ENCODE results near the gene NLRP9.
"Not testable (repeated sequence)": the region's sequence is repeated elsewhere in the genome, so short reads cannot be mapped to it uniquely, and the experiment has no call there.

Gene NLRP9

DNA sequence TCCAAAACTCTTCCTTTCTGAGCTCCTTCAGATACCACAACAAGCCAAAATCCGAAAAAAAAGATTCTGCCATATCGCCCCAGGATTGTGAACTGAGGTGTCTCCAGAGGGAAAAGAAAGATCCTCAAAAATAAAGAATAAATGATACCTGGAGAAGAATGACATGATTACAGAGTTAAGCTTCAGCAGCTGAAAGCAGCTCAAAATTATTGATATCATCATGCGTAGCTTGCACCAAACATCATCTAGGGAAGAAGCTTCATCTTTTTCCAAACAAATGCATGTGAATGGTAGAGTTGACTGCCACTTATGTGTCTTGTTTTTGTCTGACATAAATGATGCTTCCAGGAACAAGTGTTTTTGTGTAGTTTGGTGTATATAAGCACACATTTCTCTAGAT is at the start of gene NLRP9:
NLRP9 (minus strand) TSS at position 101 of the 400 bp plus-strand sequence; CDS start at position 73, 28 bp downstream.
- Histone ChIP-seq H3K27ac (ENCODE audit: low read depth, low read length) (no peak within 1 kb of the TSS), H3K9ac (ENCODE audit: low read depth, low read length) (no peak within 1 kb of the TSS), H3K36me3 (ENCODE audit: control insufficient read depth, insufficient read depth, low read length) (no peaks in the 10 kb centered on the region), H3K9me3 (ENCODE audit: control insufficient read depth, insufficient read depth, low read length) (peaks cover 61% of the 10 kb centered on the region), H3K27me3 (ENCODE audit: control insufficient read depth, insufficient read depth, low read length) (no peaks in the 10 kb centered on the region), H3K4me3 (ENCODE audit: low read depth, low read length) (no peak within 1 kb of the TSS), H3K4me1 (ENCODE audit: control insufficient read depth, insufficient read depth, low read length) (no peaks in the 10 kb centered on the region)

DNA sequence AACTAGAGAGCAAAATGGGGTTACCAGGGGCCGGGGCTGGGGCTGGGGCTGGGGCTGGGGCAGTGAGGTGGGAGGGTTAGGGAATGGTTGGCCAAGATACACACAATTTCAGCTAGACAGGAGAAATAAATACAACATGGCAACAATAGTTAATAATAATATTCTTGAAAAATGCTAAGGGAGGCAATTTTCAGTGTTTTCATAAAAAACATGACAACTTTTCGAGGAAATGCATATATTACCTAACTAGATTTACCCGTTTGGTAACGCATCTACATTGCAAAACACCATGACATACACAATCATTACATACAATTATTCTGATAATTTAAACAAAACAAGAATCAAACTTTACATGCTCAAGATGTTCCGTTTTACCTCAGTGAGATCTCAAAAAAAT is 42.9 kb upstream of the NLRP9 start:
- H3K9me3 ChIP-seq (ENCODE audit: control insufficient read depth, insufficient read depth, low read length) = peaks cover 88% of the 10 kb centered on the region

GRCh38 chr19:55778331-55778730 is 40.1 kb upstream of the NLRP9 start:
- H3K9me3 ChIP-seq (ENCODE audit: control insufficient read depth, insufficient read depth, low read length) = peaks cover 78% of the 10 kb centered on the region
- no peak overlapping the region for H3K4me3 ChIP-seq (ENCODE audit: low read depth, low read length)
- H3K36me3 ChIP-seq (ENCODE audit: control insufficient read depth, insufficient read depth, low read length) = no peaks in the 10 kb centered on the region
- no peaks in the 10 kb centered on the region for H3K4me1 ChIP-seq (ENCODE audit: control insufficient read depth, insufficient read depth, low read length)
- no peak overlapping the region for H3K27ac ChIP-seq (ENCODE audit: low read depth, low read length)
- no peaks in the 10 kb centered on the region for H3K27me3 ChIP-seq (ENCODE audit: control insufficient read depth, insufficient read depth, low read length)
- no peak overlapping the region for H3K9ac ChIP-seq (ENCODE audit: low read depth, low read length)

More for the DNA sequence above, 42.9 kb upstream of the NLRP9 start:
- Histone ChIP-seq H3K4me1 (ENCODE audit: control insufficient read depth, insufficient read depth, low read length) (no peaks in the 10 kb centered on the region), H3K27ac (ENCODE audit: low read depth, low read length) (no peak overlapping the region), H3K27me3 (ENCODE audit: control insufficient read depth, insufficient read depth, low read length) (no peaks in the 10 kb centered on the region), H3K9ac (ENCODE audit: low read depth, low read length) (no peak overlapping the region), H3K4me3 (ENCODE audit: low read depth, low read length) (no peak overlapping the region), H3K36me3 (ENCODE audit: control insufficient read depth, insufficient read depth, low read length) (no peaks in the 10 kb centered on the region)

- Histone ChIP-seq H3K27ac (ENCODE audit: low read depth, low read length) (no peak overlapping the region), H3K4me3 (ENCODE audit: low read depth, low read length) (no peak overlapping the region), H3K9ac (ENCODE audit: low read depth, low read length) (no peak overlapping the region), H3K36me3 (ENCODE audit: control insufficient read depth, insufficient read depth, low read length) (no peaks in the 10 kb centered on the region), H3K4me1 (ENCODE audit: control insufficient read depth, insufficient read depth, low read length) (no peaks in the 10 kb centered on the region), H3K9me3 (ENCODE audit: control insufficient read depth, insufficient read depth, low read length) (peaks cover 70% of the 10 kb centered on the region), H3K27me3 (ENCODE audit: control insufficient read depth, insufficient read depth, low read length) (no peaks in the 10 kb centered on the region)
These were observed 39.3 kb upstream of the NLRP9 start for GRCh38 chr19:55777528-55777927.

GRCh38 chr19:55769632-55770031 is 31.4 kb upstream of the NLRP9 start:
- not testable (repeated sequence) for H3K27ac ChIP-seq (ENCODE audit: low read depth, low read length); H3K27me3 ChIP-seq (ENCODE audit: control insufficient read depth, insufficient read depth, low read length); H3K4me1 ChIP-seq (ENCODE audit: control insufficient read depth, insufficient read depth, low read length); H3K4me3 ChIP-seq (ENCODE audit: low read depth, low read length); H3K9ac ChIP-seq (ENCODE audit: low read depth, low read length); H3K36me3 ChIP-seq (ENCODE audit: control insufficient read depth, insufficient read depth, low read length)
- H3K9me3 ChIP-seq (ENCODE audit: control insufficient read depth, insufficient read depth, low read length) = peaks cover 53% of the 10 kb centered on the region

GRCh38 chr19:55768818-55769217 is 30.6 kb upstream of the NLRP9 start, which contains the start of gene RFPL4AL1:
Gene RFPL4AL1 (plus strand): TSS chr19:55769118. CDS start chr19:55771805, 2,687 bp downstream.
- H3K9ac ChIP-seq (ENCODE audit: low read depth, low read length); H3K27me3 ChIP-seq (ENCODE audit: control insufficient read depth, insufficient read depth, low read length); H3K27ac ChIP-seq (ENCODE audit: low read depth, low read length); H3K4me1 ChIP-seq (ENCODE audit: control insufficient read depth, insufficient read depth, low read length); H3K4me3 ChIP-seq (ENCODE audit: low read depth, low read length); H3K36me3 ChIP-seq (ENCODE audit: control insufficient read depth, insufficient read depth, low read length): not testable (repeated sequence)
- H3K9me3 ChIP-seq (ENCODE audit: control insufficient read depth, insufficient read depth, low read length) = peaks cover 57% of the 10 kb centered on the region

- H3K27me3 ChIP-seq (ENCODE audit: control insufficient read depth, insufficient read depth, low read length) = no peaks in the 10 kb centered on the region
- no peak overlapping the region for H3K27ac ChIP-seq (ENCODE audit: low read depth, low read length)
- no peak overlapping the region for H3K9ac ChIP-seq (ENCODE audit: low read depth, low read length)
- no peaks in the 10 kb centered on the region for H3K4me1 ChIP-seq (ENCODE audit: control insufficient read depth, insufficient read depth, low read length)
- 0 out of 2 replicates have a peak overlapping the region, but pooled peaks have one; percentile 26 for H3K4me3 ChIP-seq (ENCODE audit: low read depth, low read length)
- no peaks in the 10 kb centered on the region for H3K36me3 ChIP-seq (ENCODE audit: control insufficient read depth, insufficient read depth, low read length)
- H3K9me3 ChIP-seq (ENCODE audit: control insufficient read depth, insufficient read depth, low read length) = peaks cover 58% of the 10 kb centered on the region
These were observed 28.3 kb upstream of the NLRP9 start for GRCh38 chr19:55766466-55766865.

DNA sequence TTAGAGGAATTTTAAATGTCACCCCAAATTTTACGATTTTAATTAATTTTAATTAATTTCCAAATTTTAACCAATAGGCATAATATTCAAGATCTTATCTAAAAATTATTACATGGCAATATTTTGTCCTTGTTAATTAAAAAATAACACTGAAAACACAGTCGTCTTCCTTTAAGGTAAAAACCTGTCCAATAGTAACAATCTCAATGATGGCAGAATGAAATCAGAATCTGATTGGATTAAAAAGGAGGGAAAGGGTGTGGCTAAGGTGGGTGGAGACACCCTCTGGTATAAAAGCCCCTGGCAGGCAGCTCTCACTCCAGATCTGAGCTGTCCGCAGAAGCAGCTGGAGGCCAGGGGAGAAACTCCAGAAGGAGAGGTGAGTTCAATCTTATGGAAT is 20.6 kb upstream of the NLRP9 start, which contains the start of gene RFPL4A:
RFPL4A (plus strand) TSS at position 301 of the 400 bp plus-strand sequence. CDS start 2,704 bp downstream, outside the sequence.
- not testable (repeated sequence) for H3K27ac ChIP-seq (ENCODE audit: low read depth, low read length); H3K4me3 ChIP-seq (ENCODE audit: low read depth, low read length); H3K9ac ChIP-seq (ENCODE audit: low read depth, low read length); H3K4me1 ChIP-seq (ENCODE audit: control insufficient read depth, insufficient read depth, low read length); H3K27me3 ChIP-seq (ENCODE audit: control insufficient read depth, insufficient read depth, low read length); H3K36me3 ChIP-seq (ENCODE audit: control insufficient read depth, insufficient read depth, low read length)
- H3K9me3 ChIP-seq (ENCODE audit: control insufficient read depth, insufficient read depth, low read length) = peaks cover 51% of the 10 kb centered on the region

GRCh38 chr19:55756808-55757207 is 18.6 kb upstream of the NLRP9 start:
- not testable (repeated sequence) for H3K27ac ChIP-seq (ENCODE audit: low read depth, low read length); H3K4me3 ChIP-seq (ENCODE audit: low read depth, low read length)
- H3K9me3 ChIP-seq (ENCODE audit: control insufficient read depth, insufficient read depth, low read length) = peaks cover 63% of the 10 kb centered on the region

DNA sequence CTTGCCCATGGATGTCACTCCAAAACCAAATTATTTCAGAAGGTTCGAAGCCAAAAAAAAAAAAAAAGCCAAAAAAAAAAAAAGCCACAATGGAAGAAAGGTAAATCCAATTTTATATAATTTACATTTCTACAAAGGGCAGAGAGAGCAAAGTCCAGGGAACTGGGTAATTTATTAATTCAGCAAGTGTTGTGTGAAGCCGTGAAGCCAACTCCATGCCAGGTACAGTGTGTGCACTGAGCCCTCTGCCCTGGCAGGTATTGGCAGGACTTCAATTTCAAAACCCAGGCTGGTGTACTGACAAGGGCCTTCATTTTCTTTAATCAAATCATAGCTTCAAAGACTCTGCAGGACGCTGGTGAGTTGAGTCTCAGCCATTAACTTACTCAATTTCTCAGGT is 15.2 kb upstream of the NLRP9 start:
- H3K9ac ChIP-seq (ENCODE audit: low read depth, low read length) = no peak overlapping the region
- H3K4me3 ChIP-seq (ENCODE audit: low read depth, low read length) = no peak overlapping the region
- H3K27ac ChIP-seq (ENCODE audit: low read depth, low read length) = no peak overlapping the region
- H3K36me3 ChIP-seq (ENCODE audit: control insufficient read depth, insufficient read depth, low read length) = no peaks in the 10 kb centered on the region
- H3K27me3 ChIP-seq (ENCODE audit: control insufficient read depth, insufficient read depth, low read length) = no peaks in the 10 kb centered on the region
- H3K9me3 ChIP-seq (ENCODE audit: control insufficient read depth, insufficient read depth, low read length) = peaks cover 74% of the 10 kb centered on the region
- H3K4me1 ChIP-seq (ENCODE audit: control insufficient read depth, insufficient read depth, low read length) = no peaks in the 10 kb centered on the region

More at GRCh38 chr19:55756808-55757207, 18.6 kb upstream of the NLRP9 start:
- not testable (repeated sequence) for H3K36me3 ChIP-seq (ENCODE audit: control insufficient read depth, insufficient read depth, low read length); H3K27me3 ChIP-seq (ENCODE audit: control insufficient read depth, insufficient read depth, low read length); H3K4me1 ChIP-seq (ENCODE audit: control insufficient read depth, insufficient read depth, low read length); H3K9ac ChIP-seq (ENCODE audit: low read depth, low read length)

DNA sequence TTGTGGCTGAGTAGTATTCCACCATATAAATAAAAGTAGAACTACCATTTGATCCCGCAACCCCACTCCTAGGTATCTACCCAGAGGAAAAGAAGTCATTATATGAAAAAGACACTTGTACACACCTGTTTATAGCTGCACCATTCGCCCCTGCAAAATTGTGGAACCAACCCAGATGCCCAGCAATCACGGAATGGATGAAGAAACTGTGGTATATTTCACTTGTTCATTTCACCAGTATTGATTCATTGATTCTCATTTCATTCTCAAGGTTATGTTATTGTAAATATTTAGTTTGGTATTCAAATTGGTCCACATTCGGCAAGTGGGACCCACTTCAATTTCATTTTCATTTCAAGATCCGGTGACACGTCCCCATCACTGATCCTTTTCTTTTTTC is 12.5 kb upstream of the NLRP9 start:
- Histone ChIP-seq H3K4me3 (ENCODE audit: low read depth, low read length) (no peak overlapping the region; the same call in 1 of the 2 replicates), H3K27ac (ENCODE audit: low read depth, low read length) (no peak overlapping the region), H3K9me3 (ENCODE audit: control insufficient read depth, insufficient read depth, low read length) (peaks cover 81% of the 10 kb centered on the region), H3K36me3 (ENCODE audit: control insufficient read depth, insufficient read depth, low read length) (no peaks in the 10 kb centered on the region), H3K4me1 (ENCODE audit: control insufficient read depth, insufficient read depth, low read length) (no peaks in the 10 kb centered on the region), H3K9ac (ENCODE audit: low read depth, low read length) (no peak overlapping the region), H3K27me3 (ENCODE audit: control insufficient read depth, insufficient read depth, low read length) (no peaks in the 10 kb centered on the region)

- H3K27ac ChIP-seq (ENCODE audit: low read depth, low read length); H3K4me1 ChIP-seq (ENCODE audit: control insufficient read depth, insufficient read depth, low read length); H3K27me3 ChIP-seq (ENCODE audit: control insufficient read depth, insufficient read depth, low read length); H3K4me3 ChIP-seq (ENCODE audit: low read depth, low read length); H3K36me3 ChIP-seq (ENCODE audit: control insufficient read depth, insufficient read depth, low read length); H3K9ac ChIP-seq (ENCODE audit: low read depth, low read length): not testable (repeated sequence)
- peaks cover 79% of the 10 kb centered on the region for H3K9me3 ChIP-seq (ENCODE audit: control insufficient read depth, insufficient read depth, low read length)
These were observed 7.8 kb downstream of the NLRP9 start for GRCh38 chr19:55730378-55730777.
